ENCODE results near the gene ZNF277. TPM values are rescaled to one million over a fixed set of nuclear protein-coding genes. Genes with fewer than 3 reads are reported as not detected.

Gene ZNF277
- total RNA-seq, 4 donors from 2014 or later, result 16.5 to 25.8 (median 19.1) TPM

- no peaks in the 10 kb centered on the region for H3K9me3 ChIP-seq
- H3K27ac ChIP-seq, result no peak overlapping the region
- H3K4me3 ChIP-seq, result no peak overlapping the region
- no peaks in the 10 kb centered on the region for H3K36me3 ChIP-seq
- TF ChIP-seq POLR2A (IDR thresholded peaks at IDR 0.05) (no peak), EP300 (IDR thresholded peaks at IDR 0.05) (no peak), CTCF (IDR thresholded peaks at IDR 0.05) (no peak)
- no peaks in the 10 kb centered on the region for H3K27me3 ChIP-seq
- no peak for DNase-seq (ENCODE audit: low spot score in 2 of 2)
- peaks cover 0 to 35% (median 2%) of the 10 kb centered on the region in 4 donors for H3K4me1 ChIP-seq
These were observed 7.8 kb downstream of the ZNF277 start for GRCh38 chr7:112214268-112214667.

GRCh38 chr7:112214883-112215282 is 8.4 kb downstream of the ZNF277 start:
- no peaks in the 10 kb centered on the region for H3K9me3 ChIP-seq

GRCh38 chr7:112215787-112216186 is 9.3 kb downstream of the ZNF277 start:
- DNase-seq (ENCODE audit: low spot score in 2 of 2), result no peak
- Histone ChIP-seq H3K4me1 (peaks cover 0 to 35% (median 2%) of the 10 kb centered on the region in 4 donors), H3K27me3 (no peaks in the 10 kb centered on the region), H3K27ac (no peak overlapping the region), H3K36me3 (no peaks in the 10 kb centered on the region), H3K9me3 (no peaks in the 10 kb centered on the region), H3K4me3 (no peak overlapping the region)
- WGBS, 2 donors, result 56 to 64% methylated on average over 4 of the region's 4 CpGs
- TF ChIP-seq EP300 (IDR thresholded peaks at IDR 0.05), result no peak
- no peak for TF ChIP-seq CTCF (IDR thresholded peaks at IDR 0.05)
- TF ChIP-seq POLR2A (IDR thresholded peaks at IDR 0.05), result no peak

More at GRCh38 chr7:112214883-112215282, 8.4 kb downstream of the ZNF277 start:
- peaks cover 0 to 35% (median 2%) of the 10 kb centered on the region in 4 donors for H3K4me1 ChIP-seq
- H3K27ac ChIP-seq, result no peak overlapping the region
- TF ChIP-seq POLR2A (IDR thresholded peaks at IDR 0.05) (no peak), CTCF (IDR thresholded peaks at IDR 0.05) (no peak), EP300 (IDR thresholded peaks at IDR 0.05) (no peak)
- no peaks in the 10 kb centered on the region for H3K27me3 ChIP-seq
- DNase-seq (ENCODE audit: low spot score in 2 of 2), result no peak
- H3K4me3 ChIP-seq, result no peak overlapping the region
- 74 to 75% methylated on average over 2 of the region's 2 CpGs for WGBS, 2 donors
- no peaks in the 10 kb centered on the region for H3K36me3 ChIP-seq

GRCh38 chr7:112220877-112221434 is 14.5 kb downstream of the ZNF277 start:
- no peak overlapping the region for H3K4me3 ChIP-seq
- 91 to 92% methylated on average over 20 of the region's 20 CpGs for WGBS, 2 donors
- peaks cover 0 to under 1% (median 0%) of the 10 kb centered on the region in 4 donors for H3K4me1 ChIP-seq
- no peaks in the 10 kb centered on the region for H3K9me3 ChIP-seq
- no peaks in the 10 kb centered on the region for H3K27me3 ChIP-seq
- H3K36me3 ChIP-seq, result no peaks in the 10 kb centered on the region
- TF ChIP-seq EP300 (IDR thresholded peaks at IDR 0.05), result no peak
- no peak for TF ChIP-seq CTCF (IDR thresholded peaks at IDR 0.05)
- TF ChIP-seq POLR2A (IDR thresholded peaks at IDR 0.05), result no peak
- no peak for DNase-seq (ENCODE audit: low spot score in 2 of 2)
- no peak overlapping the region for H3K27ac ChIP-seq

- Histone ChIP-seq H3K4me3 (no peak overlapping the region), H3K36me3 (no peaks in the 10 kb centered on the region), H3K4me1 (peaks cover 0 to 3% (median 0%) of the 10 kb centered on the region in 4 donors), H3K27me3 (no peaks in the 10 kb centered on the region), H3K27ac (no peak overlapping the region), H3K9me3 (no peaks in the 10 kb centered on the region)
- DNase-seq (ENCODE audit: low spot score in 2 of 2), result no peak
- TF ChIP-seq POLR2A (IDR thresholded peaks at IDR 0.05) (no peak), CTCF (IDR thresholded peaks at IDR 0.05) (no peak), EP300 (IDR thresholded peaks at IDR 0.05) (no peak)
- WGBS, 2 donors, result 60 to 67% methylated on average over 3 of the region's 3 CpGs
These were observed 16.8 kb downstream of the ZNF277 start for GRCh38 chr7:112223310-112223709.

Data from tibial nerve (tissue), 4 donors.